Measurements from ENCODE around the gene UBTF.
A peak's percentile ranks its signal among the peaks of the same experiment; 100 is the strongest.

UBTF gene

GRCh38 chr17:44212507-44213402, 6.7 kb downstream of the UBTF start:
- DNase-seq: no peak

GRCh38 chr17:44211281-44212265, 7.9 kb downstream of the UBTF start:
- no peak for DNase-seq

GRCh38 chr17:44210342-44211192, 8.9 kb downstream of the UBTF start:
- peak; percentile 78 for DNase-seq

DNA sequence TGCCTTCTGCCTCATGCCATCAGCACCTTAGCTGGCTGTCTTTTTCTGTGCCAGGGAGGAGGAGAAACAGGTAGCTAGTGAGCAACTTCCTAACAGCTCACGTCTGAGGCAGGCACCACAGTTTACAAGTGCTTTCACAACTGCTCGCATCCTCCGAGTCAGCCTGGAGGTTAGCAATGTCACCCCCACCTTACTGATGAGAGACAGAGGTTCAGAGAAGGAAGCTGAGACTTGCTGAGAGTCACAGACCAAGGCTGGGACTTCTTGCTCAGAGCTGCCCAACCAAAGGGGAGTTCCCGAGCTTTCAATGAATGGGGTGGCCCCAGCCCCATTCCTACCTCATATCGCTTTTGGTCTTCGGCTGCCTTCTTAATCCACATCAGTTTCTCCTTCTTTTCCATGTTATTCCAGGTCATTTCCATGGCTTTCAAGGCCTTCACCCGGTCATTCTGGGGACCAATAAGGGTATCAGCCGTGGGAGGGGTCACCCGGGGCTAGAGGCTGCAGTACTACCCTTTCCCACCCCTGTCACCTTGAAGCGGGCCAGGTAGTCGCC, 9.6 kb downstream of the UBTF start:
- DNase-seq: no peak

- no peak for DNase-seq
These were observed 11.7 kb downstream of the UBTF start for GRCh38 chr17:44207743-44208142.

DNA sequence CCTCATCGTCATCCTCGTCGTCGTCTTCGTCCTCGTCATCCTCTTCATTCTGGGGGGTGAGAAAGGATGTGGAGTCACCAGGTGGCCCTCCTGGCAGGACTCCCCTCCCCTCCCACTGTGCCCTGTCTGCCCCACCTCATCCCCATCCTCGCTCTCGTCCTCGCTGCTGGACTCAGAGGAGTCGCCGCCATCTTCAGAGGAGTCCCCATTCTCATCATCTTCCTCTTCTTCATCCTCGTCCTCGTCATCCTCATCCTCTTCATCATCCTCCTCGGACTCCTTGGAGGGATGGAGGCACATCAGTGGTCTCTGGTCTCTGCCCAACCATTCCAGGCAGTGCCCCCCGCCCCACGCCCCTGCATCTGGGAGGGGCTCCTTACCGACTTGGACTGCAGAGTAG, 12.2 kb downstream of the UBTF start:
- no peak for DNase-seq

DNA sequence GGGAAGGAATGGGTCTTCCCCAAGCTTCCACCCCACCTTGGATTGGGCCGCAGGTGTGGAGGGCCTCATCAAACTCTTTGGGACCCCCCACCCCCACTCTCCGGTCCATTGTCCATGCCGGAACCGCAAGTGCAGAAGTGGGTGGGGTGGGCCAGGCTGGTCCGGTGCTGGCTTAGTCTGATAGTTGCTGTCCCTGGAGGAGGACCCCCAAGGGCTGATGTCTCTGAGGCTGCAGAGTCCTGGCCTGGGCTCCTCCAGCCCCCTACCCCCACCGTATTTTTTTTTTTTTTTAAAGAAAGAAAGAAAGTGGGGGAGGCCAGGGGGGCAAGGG, 12.7 kb downstream of the UBTF start:
- no peak for DNase-seq

GRCh38 chr17:44205962-44206824, 13.3 kb downstream of the UBTF start:
- no peak for DNase-seq

- no peak for DNase-seq
These were observed 15.0 kb downstream of the UBTF start for GRCh38 chr17:44204441-44204882.

DNA sequence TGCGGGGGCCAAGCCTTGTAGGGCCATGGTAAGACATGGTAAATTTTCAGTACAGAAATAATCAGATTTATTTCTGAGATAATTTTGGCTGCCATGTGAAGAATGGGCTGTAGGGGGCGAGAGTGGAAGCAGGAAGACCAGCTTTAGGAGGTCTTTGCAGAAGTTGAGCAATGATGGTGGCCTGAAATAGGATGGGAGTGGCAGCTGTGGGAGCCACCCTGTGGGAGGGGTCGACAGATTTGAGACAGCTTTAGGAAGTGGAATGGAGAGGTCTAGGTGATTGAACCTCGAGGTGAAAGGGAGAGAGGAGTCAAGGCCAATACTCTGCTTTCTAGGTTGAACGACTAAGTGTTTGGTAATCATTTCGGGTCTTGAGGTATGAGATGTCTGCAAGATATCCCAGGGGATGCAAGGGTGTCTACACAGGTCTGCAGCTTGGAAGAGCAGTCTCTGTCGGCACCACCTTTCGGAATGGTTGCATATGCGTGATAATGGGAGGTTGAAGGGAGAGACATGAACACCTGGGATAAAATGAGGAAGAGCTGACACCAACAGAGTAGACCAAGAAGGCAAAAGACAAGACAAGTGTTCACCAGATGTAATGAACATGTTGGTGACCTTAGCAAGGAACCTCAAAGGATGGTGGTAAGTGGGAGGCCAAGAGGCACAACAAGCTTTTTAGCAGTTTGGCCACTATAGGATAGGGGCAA, 15.6 kb downstream of the UBTF start:
- DNase-seq: peak; percentile 54

GRCh38 chr17:44202756-44203155, 16.7 kb downstream of the UBTF start:
- DNase-seq: no peak

GRCh38 chr17:44200478-44201155, 18.9 kb downstream of the UBTF start:
- no peak for DNase-seq

DNA sequence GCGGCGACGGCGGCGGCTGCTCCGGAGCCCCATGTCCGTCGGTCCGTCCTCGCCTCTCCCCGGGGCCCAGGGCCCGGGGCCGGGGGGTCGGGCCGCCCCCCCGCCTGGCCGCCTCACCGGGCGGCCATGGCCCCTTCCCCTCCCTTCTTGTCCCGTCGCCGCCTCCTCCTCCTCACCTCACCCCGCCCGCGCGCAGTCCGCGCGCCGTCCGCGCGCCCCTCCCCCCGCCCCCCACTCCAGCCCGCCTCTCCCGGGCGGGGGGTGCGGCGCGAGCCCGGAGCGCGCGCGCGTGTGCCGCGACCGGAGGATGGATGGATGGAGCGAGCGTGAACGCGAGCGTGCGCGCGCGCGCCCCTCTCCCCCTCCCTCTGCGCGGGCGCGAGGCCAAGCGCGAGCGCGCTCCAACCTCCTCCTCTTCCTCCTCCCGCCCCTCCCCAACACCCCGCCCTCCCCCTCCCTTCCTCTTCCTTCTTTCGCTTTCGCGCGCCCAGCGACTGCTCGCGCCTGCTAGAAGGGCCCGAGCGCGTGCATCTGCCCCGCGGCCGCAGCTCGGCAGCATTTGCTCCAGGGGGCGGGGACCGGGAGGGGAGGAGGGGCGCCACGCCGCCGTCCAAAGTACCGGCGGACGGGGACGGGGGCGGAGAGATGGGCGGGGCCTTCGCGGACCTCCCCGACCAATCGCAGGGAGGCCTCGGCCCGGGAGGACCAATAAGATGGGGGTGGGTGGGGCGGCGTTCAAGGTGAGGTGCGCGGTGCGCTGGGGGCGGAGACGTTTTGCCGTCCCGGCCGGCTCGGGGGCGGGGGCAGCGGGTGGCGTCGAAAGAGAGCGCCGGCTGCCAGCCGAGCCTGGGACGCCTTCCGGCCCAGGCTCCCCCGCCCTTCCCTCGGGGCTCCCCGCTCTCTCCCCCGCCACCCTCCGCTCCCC, 19.7 kb downstream of the UBTF start, which contains the start of gene ATXN7L3:
ATXN7L3 (minus strand) TSS at position 332 of the 925 bp plus-strand sequence. CDS start 1,814 bp downstream, outside the sequence.
- peak; percentile 97 for DNase-seq

DNA sequence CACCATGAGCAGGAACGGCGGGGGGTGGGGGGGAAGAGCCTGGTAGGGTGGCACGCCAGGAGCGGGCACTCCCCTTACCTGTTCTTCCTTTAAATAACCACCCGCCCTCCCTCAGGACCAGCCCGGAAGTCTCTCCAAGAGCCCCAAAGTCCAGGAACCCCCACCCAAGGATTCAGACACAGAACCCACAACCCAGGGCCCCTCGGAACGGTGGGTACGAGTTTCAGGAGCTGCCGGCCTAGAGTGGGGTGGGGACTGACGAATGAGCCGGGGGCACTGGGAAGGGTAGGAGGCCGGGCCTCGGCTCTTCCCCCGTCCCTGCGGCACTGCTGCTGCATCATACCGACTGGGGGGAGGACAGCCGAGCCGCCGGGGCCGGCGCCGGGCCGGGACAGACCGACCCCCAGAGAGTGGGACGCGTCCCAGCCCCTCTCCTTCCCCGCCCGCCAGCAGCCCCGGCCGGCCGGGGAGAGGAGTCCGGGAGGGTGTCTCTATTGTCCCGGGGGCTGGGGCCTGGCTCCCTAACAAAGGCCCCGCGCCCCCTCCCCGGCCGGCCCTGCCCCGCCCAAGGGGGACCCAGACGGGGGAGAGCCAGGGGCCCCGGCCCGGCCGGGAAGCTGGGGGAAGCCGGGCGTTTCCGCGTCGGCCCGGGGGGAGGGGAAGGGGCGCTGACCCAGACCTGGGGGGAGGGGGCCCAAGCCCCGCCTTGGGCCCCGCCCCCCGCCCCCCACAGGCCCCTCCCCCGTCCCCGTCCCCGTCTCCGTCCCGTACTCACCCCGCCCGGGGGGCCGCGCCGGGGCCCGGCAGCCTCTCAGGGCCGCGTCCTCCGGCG, 20.5 kb downstream of the UBTF start:
- DNase-seq: no peak

- peak; percentile 45 for DNase-seq
These were observed 21.3 kb downstream of the UBTF start for GRCh38 chr17:44197980-44198720.

GRCh38 chr17:44197107-44197506, 22.4 kb downstream of the UBTF start:
- DNase-seq: no peak

Measured in KG1 (cell line).